PC-9 (cell line): ENCODE data around the gene UNC50.

Experiments
- EZH2 ChIP-seq: fragments of 200-600 bp; sonication (generic); IDR thresholded peaks from 2 replicates; pipeline ENCODE4 v1.8.0; 2017; ENCODE audit warnings: antibody characterized with exemption, low read depth
- TF ChIP-seq, protein P1 (sequence below): fragments of 200-600 bp; sonication (generic); conservative IDR thresholded peaks from 2 replicates; pipeline ENCODE4 v1.6.1; 2017; ENCODE audit warnings: mixed run types, antibody characterized with exemption, mild to moderate bottlenecking, moderate library complexity

GRCh38 chr2:98561018-98561417, 47.4 kb upstream of the UNC50 start:
- TF ChIP-seq, protein P1, sequence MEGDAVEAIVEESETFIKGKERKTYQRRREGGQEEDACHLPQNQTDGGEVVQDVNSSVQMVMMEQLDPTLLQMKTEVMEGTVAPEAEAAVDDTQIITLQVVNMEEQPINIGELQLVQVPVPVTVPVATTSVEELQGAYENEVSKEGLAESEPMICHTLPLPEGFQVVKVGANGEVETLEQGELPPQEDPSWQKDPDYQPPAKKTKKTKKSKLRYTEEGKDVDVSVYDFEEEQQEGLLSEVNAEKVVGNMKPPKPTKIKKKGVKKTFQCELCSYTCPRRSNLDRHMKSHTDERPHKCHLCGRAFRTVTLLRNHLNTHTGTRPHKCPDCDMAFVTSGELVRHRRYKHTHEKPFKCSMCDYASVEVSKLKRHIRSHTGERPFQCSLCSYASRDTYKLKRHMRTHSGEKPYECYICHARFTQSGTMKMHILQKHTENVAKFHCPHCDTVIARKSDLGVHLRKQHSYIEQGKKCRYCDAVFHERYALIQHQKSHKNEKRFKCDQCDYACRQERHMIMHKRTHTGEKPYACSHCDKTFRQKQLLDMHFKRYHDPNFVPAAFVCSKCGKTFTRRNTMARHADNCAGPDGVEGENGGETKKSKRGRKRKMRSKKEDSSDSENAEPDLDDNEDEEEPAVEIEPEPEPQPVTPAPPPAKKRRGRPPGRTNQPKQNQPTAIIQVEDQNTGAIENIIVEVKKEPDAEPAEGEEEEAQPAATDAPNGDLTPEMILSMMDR: no peak
- no peak for TF ChIP-seq EZH2
